ENCODE data around the gene ADAT3.

ADAT3 gene

DNA sequence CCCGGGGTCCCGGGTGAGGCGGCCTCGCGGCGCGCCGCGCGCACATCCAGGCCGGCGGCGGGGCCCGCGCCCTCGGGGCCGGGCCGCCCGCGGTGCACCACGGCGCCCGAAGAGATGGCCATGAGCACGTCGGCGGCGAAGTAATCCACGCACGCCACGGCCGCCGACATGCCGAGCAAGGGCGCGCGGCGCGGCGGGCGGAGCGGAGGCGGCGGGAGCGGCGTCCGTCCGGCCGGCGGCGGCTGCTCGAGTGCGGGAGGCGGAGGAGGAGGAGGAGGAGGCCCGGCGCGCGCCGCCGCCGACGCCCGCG lies 41.9 kb upstream of the ADAT3 start, which contains the start of gene KLF16:
KLF16 (minus strand) TSS at position 252 of the 310 bp plus-strand sequence; CDS start at position 170, 82 bp downstream.
- Histone ChIP-seq H3K27me3 (ENCODE audit: insufficient read depth, insufficient read length) (peaks cover 24% of the 10 kb centered on the region), H3K4me1 (ENCODE audit: insufficient read depth, insufficient read length) (peaks cover 16% of the 10 kb centered on the region), H3K9me3 (ENCODE audit: insufficient read depth, low read length) (peaks cover 7% of the 10 kb centered on the region; the same call in 1 of the 2 replicates), H3K9ac (ENCODE audit: insufficient read length, low read depth) (peak within 1 kb of the TSS; percentile 95), H3K4me3 (ENCODE audit: insufficient read length, low read depth) (peak within 1 kb of the TSS; percentile 84), H3K36me3 (ENCODE audit: insufficient read depth, insufficient read length, low read length) (peaks cover 6% of the 10 kb centered on the region)
- DNase-seq (ENCODE audit: low read depth, low spot score), result no peak
- TF ChIP-seq YY1 (IDR thresholded peaks at IDR 0.05; ENCODE audit: insufficient read depth, insufficient read length), result no peak
- no peak for TF ChIP-seq ZNF274 (IDR thresholded peaks at IDR 0.05; ENCODE audit: low read depth, low read length)
- TF ChIP-seq SUZ12 (IDR thresholded peaks at IDR 0.05; ENCODE audit: extremely low read depth, insufficient read depth, insufficient read length), result no peak

DNA sequence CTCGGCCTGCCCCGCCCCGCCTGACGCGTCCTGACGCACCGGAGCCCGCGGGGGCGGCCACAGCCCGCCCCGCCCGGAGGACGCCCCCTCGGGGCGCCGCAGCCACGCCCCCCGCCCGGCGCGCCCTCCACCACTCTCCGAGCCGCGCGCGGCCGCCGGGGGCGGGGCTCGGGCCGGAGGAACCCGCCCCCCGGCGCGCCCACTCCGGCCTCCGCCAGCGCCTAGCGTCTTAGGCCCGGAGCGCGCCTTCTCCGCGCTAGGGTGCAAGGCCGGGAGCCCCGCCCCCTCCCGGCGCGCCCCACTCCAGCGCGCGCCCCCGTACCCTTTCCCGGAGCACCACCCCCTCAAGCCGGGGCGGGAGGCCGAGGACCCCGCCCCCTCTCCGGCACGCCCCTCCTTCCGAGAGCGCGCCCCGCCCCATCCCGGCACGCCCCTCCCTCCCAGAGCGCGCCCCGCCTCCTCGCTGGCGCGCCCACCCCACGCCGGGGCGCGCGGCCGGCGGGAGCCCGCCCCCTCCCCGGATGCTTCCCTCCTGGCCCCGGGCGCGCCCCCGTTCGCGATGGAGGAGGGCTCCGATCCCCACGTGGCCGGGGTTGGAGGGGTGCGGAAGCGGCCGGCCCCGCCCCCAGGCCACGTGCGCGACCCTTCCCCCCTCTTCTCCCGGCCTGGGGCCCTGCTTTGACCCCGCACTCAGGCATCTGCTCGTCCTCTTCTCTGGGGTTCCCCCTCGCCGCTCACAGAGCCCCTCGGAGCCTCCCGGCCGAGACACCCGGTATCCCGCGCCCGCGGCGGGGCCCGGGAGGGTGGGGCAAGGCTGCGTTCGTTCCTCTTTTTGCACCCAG lies 41.3 kb upstream of the ADAT3 start:
- H3K9me3 ChIP-seq (ENCODE audit: insufficient read depth, low read length), result peaks cover 7% of the 10 kb centered on the region; the same call in 1 of the 2 replicates
- H3K4me3 ChIP-seq (ENCODE audit: insufficient read length, low read depth), result peak overlapping the region; percentile 84
- peaks cover 6% of the 10 kb centered on the region for H3K36me3 ChIP-seq (ENCODE audit: insufficient read depth, insufficient read length, low read length)
- peak; percentile 89 for DNase-seq (ENCODE audit: low read depth, low spot score)
- H3K27me3 ChIP-seq (ENCODE audit: insufficient read depth, insufficient read length), result peaks cover 24% of the 10 kb centered on the region
- TF ChIP-seq YY1 (IDR thresholded peaks at IDR 0.05; ENCODE audit: insufficient read depth, insufficient read length) (no peak), SUZ12 (IDR thresholded peaks at IDR 0.05; ENCODE audit: extremely low read depth, insufficient read depth, insufficient read length) (no peak), ZNF274 (IDR thresholded peaks at IDR 0.05; ENCODE audit: low read depth, low read length) (no peak)
- peak overlapping the region; percentile 95 for H3K9ac ChIP-seq (ENCODE audit: insufficient read length, low read depth)
- H3K4me1 ChIP-seq (ENCODE audit: insufficient read depth, insufficient read length), result peaks cover 11% of the 10 kb centered on the region

DNA sequence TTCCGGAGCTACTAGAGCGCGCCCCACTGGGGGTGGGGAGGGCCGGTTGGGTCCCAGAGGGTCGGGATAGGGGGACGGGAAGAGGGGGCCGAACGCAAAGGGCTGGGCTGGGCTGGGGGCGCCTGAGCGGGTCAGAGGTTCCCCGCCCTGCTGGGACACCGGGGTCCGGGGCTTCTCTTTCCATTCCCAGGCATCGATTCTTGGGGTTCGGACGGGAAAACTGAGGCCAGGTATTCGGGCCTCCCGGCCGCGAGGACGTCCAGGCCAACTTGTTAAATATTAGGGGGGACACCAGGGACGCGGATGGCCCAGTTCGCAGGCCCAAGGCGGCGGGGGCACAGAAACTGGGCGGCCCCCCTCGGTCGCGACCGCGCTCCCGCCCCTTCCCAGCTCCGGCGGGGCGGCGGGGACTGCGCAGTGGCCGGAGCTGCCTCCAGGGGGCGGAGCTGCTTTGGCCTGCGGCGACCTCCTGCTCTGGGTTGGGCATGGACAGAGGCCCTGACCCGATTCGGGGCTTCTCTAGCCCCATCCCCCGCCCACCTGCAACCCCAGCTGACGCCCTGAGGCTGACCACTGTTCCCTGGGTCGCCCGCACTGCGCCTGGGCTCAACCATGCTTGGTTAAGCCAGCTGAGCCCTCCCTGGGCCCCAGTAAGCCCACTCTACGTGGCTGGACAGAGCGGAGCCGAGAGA lies 40.6 kb upstream of the ADAT3 start:
- Histone ChIP-seq H3K36me3 (ENCODE audit: insufficient read depth, insufficient read length, low read length) (peaks cover 6% of the 10 kb centered on the region), H3K27me3 (ENCODE audit: insufficient read depth, insufficient read length) (peaks cover 24% of the 10 kb centered on the region), H3K9ac (ENCODE audit: insufficient read length, low read depth) (peak overlapping the region; percentile 95), H3K9me3 (ENCODE audit: insufficient read depth, low read length) (peaks cover 7% of the 10 kb centered on the region; the same call in 1 of the 2 replicates), H3K4me1 (ENCODE audit: insufficient read depth, insufficient read length) (peaks cover 6% of the 10 kb centered on the region), H3K4me3 (ENCODE audit: insufficient read length, low read depth) (peak overlapping the region; percentile 77)
- no peak for TF ChIP-seq YY1 (IDR thresholded peaks at IDR 0.05; ENCODE audit: insufficient read depth, insufficient read length)
- DNase-seq (ENCODE audit: low read depth, low spot score), result no peak

DNA sequence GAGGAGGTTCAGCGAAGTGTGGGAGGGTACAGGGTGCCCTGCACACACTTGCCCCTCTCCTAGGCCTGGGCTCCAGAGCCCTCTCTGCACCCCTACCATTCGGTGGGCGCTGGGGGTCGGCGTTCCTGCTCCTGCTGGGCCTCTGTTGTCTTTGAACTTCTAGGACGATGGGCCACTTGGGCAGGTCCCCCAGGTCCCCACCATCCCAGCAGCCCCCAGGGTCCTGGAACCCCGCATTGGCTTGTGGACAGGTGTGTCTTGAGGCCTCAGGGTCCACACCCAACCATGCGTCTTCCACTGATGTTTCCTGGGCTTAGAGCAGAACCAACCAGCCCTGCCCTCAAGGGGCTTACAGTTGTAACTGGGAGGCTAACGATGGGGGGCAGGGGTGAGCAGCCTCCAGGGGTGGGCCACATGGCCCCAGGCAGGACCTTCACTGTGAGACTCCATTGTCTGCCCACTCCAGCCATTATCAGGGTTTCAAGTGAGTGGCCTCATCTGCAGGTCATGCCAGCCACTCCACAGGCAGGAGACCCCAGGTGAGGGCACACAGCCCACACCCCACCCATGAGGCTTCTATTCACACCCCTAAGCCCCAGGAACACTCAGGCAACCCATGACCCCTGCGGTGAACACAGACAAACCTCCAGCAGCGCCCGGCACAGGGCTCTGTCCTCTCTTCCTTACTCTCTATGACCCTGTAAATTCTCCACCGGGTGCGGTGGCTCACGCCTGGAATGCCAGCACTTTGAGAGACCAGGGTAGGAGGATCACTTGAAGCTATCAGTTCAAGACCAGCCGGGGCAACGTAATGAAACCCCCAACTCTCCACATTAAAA lies 39.8 kb upstream of the ADAT3 start:
- no peak for DNase-seq (ENCODE audit: low read depth, low spot score)
- peaks cover 21% of the 10 kb centered on the region for H3K27me3 ChIP-seq (ENCODE audit: insufficient read depth, insufficient read length)
- peaks cover 7% of the 10 kb centered on the region; the same call in 1 of the 2 replicates for H3K9me3 ChIP-seq (ENCODE audit: insufficient read depth, low read length)
- TF ChIP-seq YY1 (IDR thresholded peaks at IDR 0.05; ENCODE audit: insufficient read depth, insufficient read length), result no peak
- TF ChIP-seq ZNF274 (IDR thresholded peaks at IDR 0.05; ENCODE audit: low read depth, low read length), result no peak
- TF ChIP-seq SUZ12 (IDR thresholded peaks at IDR 0.05; ENCODE audit: extremely low read depth, insufficient read depth, insufficient read length), result no peak
- peak overlapping the region; percentile 95 for H3K9ac ChIP-seq (ENCODE audit: insufficient read length, low read depth)
- H3K4me1 ChIP-seq (ENCODE audit: insufficient read depth, insufficient read length), result peaks cover 9% of the 10 kb centered on the region
- H3K4me3 ChIP-seq (ENCODE audit: insufficient read length, low read depth), result peak overlapping the region; percentile 77
- H3K36me3 ChIP-seq (ENCODE audit: insufficient read depth, insufficient read length, low read length), result peaks cover 6% of the 10 kb centered on the region

DNA sequence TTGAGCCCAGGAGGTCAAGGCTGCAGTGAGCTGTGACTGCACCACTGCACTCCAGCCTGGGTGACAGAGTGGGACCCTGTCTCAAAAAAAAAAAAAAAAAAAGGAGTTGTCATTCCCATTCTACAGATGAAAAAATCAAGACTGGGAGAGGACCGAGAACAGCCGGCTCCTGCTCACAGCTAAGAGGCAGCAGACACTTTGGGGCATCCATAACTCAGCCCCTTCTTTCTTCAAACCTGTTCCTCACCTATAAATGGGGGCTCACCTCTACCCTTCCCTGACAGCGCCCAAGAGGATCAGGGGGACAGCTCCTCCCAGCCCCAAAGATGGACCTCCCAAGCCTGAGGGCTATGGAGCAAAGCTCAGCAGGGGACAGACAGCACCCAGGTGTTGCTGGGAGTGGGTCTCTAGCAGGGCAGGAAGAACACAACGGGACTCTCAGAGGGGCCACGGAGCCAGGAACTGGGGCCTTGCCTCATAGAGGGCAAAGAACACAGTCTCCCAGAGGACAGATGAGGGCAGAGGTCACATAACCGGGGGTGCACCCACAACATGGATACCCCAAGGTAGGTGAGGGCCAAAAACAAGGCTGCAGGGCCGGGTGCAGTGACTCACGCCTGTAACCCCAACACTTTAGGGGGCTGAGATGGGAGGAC lies 38.4 kb upstream of the ADAT3 start:
- Histone ChIP-seq H3K27me3 (ENCODE audit: insufficient read depth, insufficient read length) (peaks cover 7% of the 10 kb centered on the region), H3K36me3 (ENCODE audit: insufficient read depth, insufficient read length, low read length) (peaks cover 12% of the 10 kb centered on the region), H3K9ac (ENCODE audit: insufficient read length, low read depth) (no peak overlapping the region), H3K4me3 (ENCODE audit: insufficient read length, low read depth) (no peak overlapping the region), H3K9me3 (ENCODE audit: insufficient read depth, low read length) (peaks cover 7% of the 10 kb centered on the region; the same call in 1 of the 2 replicates), H3K4me1 (ENCODE audit: insufficient read depth, insufficient read length) (peaks cover 13% of the 10 kb centered on the region)
- TF ChIP-seq YY1 (IDR thresholded peaks at IDR 0.05; ENCODE audit: insufficient read depth, insufficient read length) (no peak), SUZ12 (IDR thresholded peaks at IDR 0.05; ENCODE audit: extremely low read depth, insufficient read depth, insufficient read length) (no peak), ZNF274 (IDR thresholded peaks at IDR 0.05; ENCODE audit: low read depth, low read length) (no peak)
- DNase-seq (ENCODE audit: low read depth, low spot score), result no peak

DNA sequence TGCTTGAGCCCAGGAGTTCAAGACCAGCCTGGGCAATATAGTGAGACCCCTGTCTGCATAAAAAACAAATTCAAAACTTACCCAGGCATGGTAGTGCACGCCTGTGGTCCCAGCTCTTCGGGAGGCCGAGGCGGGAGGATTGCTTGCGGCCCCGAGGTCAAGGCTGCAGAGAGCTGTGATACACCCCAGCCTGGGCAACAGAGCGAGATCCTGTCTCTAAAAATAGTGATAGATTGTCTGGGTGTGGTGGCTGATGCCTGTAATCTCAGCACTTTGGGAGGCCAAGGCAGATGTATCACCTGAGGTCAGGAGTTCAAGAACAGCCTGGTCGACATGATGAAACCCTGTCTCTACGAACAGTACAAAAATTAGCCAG lies 37.9 kb upstream of the ADAT3 start:
- peaks cover 13% of the 10 kb centered on the region for H3K4me1 ChIP-seq (ENCODE audit: insufficient read depth, insufficient read length)
- no peak for DNase-seq (ENCODE audit: low read depth, low spot score)

More for the DNA sequence above, 37.9 kb upstream of the ADAT3 start:
- no peak for TF ChIP-seq SUZ12 (IDR thresholded peaks at IDR 0.05; ENCODE audit: extremely low read depth, insufficient read depth, insufficient read length)
- TF ChIP-seq ZNF274 (IDR thresholded peaks at IDR 0.05; ENCODE audit: low read depth, low read length), result no peak
- TF ChIP-seq YY1 (IDR thresholded peaks at IDR 0.05; ENCODE audit: insufficient read depth, insufficient read length), result no peak
- Histone ChIP-seq H3K9ac (ENCODE audit: insufficient read length, low read depth) (no peak overlapping the region), H3K4me3 (ENCODE audit: insufficient read length, low read depth) (no peak overlapping the region), H3K9me3 (ENCODE audit: insufficient read depth, low read length) (peaks cover 7% of the 10 kb centered on the region; the same call in 1 of the 2 replicates), H3K27me3 (ENCODE audit: insufficient read depth, insufficient read length) (peaks cover 2% of the 10 kb centered on the region), H3K36me3 (ENCODE audit: insufficient read depth, insufficient read length, low read length) (peaks cover 14% of the 10 kb centered on the region)
